Midbrain (tissue), 1 donor: Measurements from ENCODE around the gene ALDH16A1.

Experiments used
- DNase-seq: peaks from one replicate; lab custom pipeline; 2025; lab: John Stamatoyannopoulos, UW

ALDH16A1 gene

DNA sequence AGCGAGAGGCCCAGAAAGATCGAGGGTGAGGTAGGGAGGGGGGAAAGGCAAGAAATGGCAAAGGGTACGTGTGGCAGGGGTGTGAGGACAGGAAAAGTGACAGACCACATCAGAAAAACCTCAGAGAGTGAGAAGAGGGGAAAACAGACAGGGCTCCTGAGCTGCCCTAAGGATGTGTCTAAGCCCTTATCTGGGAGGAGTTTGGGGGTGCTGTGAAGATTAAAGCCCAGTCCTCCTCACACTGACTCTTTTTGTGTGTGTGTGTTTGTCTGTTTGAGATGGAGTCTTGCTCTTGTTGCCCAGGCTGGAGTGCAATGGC is 29.1 kb upstream of the ALDH16A1 start:
- DNase-seq = no peak

DNA sequence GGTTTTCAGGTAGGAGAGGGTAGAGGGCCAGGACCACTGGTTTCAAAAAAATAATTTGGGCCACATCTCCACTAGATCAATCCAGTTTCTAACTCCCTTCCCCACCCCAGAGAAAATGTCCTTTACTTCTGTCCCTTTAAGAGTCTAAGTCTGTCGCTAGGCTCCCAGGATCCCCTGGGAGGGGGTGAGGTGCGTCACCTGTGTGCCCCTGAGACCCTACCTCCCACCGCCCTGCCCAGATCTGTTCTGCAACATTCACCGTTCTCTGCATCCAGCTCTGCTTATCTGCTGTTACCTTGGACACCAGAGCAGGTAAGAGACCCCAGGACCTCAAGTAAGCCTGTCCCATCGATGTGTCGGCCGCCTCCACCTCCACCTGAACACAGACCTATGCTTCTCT is 27.8 kb upstream of the ALDH16A1 start, which contains the start of gene GFY:
TSS of gene GFY (plus strand) at position 211 of the 400 bp plus-strand sequence. CDS start 1,043 bp downstream, outside the sequence.
- DNase-seq = no peak

DNA sequence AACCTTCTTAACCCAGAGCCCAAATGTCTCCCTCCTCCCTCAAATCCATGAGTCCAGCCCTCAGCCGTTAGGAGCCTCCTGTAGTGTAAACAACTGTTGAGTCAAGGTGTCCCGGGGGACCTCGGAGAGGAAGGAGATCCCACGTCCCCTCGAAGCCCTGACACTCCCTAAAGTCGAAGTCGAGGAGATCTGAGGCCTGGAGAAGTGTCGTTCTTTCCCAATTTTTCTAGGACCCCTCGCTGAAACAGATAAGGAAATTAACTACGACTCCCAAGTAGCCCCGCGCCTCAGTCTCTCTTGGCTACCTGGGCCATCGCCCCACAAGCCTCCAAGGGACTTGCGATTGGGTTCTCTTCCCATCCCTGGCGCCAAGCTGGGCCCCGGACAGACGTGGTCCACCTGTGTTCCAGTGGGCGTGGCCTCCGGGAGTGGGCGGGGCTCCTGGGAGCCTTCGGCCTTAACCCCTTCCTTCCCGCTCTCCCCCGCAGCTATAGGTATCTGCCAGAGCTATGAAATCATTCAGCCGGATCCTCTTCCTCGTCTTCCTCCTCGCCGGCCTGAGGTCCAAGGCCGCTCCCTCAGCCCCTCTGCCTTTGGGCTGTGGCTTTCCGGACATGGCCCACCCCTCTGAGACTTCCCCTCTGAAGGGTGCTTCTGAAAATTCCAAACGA is 27.0 kb upstream of the ALDH16A1 start:
- DNase-seq = no peak

DNA sequence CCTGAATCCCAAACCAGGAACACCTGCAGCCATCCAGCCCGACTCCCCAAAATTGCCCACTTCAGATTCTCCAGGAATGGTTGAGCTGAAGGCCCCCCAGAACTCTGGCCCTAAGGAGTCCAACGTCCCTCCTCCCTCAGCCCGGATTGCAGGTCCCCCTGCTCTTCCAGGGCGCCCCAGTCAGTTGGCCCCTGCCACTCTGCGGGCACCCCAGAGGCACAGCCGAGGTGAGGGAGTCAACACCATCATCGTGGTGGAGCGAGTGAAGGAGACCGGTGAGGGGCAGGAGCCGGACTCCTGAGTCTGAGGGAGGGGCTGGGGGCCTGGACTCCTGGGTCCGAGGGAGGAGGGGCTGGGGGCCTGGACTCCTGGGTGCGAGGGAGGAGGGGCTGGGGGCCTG is 25.7 kb upstream of the ALDH16A1 start:
- no peak for DNase-seq

DNA sequence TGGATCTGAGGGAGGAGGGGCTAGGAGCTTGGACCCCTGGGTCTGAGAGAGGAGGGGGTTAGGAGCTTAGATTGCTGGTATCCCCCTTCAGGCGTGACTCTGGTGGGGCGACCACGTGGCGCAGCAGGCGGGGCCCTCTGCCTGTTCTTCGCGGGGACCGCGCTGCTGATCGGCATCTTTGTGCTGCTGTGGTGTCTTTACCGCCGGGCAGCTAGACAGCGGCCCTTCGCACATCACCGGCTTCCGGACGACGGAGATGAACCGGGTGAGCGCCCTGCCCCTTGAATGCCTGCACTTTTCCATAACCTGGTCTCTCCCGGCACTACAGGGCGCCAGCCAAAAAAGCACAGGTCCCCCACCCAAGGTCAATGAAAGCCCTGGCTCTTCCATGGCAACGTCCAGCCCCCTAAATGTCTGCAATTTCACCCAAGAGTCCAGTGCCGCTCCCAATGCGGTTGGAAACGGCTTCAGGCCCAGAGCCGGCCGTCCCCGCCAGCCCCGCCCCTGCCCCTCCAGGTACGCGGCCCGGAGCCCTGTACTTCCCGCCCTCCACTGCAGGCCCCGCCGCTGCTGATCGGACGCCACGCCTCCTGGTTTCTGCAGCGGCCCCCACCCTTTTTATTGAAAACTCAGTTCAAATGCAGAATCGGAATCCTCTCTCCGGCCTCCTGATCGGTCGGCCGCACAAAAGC is 25.0 kb upstream of the ALDH16A1 start:
- no peak for DNase-seq

DNA sequence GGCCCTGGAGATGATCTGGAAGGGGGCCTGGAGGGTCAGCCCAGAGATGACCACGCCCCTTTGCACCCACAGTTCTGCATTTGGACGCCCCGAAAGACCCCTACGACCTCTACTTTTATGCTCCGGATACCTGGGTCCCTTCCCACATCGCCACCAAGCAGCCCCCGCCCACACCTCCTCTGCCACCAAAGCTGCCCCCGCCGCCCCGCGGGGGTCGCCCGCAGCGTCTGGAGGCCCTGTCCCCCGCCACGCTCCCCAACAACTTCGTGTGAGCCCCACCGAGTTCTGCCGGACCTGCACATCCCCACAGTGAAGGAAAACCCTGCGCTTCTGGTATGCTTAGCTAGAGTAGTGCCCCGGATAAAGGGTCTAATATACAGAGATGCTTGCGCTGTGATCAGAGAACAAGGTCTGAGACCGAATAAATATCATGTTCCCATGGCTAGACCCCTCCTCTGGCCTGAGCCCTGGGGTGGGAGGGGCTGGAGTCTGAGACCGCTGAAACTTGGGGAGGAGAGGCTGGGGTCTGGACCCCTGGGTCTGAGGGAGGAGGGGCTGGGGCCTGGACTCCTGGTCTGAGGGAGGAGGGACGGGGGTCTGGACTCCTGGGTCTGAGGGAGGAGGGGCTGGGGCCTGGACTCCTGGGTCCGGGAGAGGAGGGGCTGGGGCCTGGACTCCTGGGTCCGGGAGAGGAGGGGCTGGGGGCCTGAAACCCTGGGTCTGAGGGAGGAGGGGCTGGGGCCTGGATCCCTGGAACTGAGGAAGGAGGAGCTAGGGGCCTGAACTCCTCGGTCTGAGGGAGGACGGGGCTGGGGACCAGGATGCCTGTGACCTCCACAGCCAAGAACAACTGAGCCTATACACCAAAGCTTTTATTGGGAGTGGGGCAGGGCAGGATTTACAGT is 24.2 kb upstream of the ALDH16A1 start:
- no peak for DNase-seq

DNA sequence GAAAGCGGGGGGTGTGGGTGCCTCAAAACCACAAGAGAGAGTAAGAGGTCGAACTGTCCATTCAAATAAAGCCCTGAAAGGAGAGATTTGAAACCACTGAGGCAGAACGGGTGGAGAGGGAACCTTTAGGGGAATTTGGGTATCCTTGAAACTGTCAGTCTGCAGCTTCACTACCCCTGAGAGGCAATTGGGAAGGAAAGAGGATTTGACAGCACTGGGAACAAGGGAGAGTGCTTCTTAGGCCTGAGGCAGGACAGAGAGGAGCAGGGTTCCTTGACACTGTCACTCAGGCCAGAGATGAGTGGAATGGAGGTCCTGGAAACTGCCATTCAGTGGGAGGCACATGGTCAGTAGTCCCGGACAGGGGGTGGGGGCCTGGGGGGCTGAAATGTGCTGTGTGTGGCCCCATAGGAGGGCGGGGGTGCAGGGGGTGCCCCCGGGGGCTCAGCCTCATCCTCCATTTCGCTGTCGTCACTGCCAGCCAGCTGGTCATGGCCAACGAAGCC is 22.8 kb upstream of the ALDH16A1 start:
- DNase-seq = no peak

DNA sequence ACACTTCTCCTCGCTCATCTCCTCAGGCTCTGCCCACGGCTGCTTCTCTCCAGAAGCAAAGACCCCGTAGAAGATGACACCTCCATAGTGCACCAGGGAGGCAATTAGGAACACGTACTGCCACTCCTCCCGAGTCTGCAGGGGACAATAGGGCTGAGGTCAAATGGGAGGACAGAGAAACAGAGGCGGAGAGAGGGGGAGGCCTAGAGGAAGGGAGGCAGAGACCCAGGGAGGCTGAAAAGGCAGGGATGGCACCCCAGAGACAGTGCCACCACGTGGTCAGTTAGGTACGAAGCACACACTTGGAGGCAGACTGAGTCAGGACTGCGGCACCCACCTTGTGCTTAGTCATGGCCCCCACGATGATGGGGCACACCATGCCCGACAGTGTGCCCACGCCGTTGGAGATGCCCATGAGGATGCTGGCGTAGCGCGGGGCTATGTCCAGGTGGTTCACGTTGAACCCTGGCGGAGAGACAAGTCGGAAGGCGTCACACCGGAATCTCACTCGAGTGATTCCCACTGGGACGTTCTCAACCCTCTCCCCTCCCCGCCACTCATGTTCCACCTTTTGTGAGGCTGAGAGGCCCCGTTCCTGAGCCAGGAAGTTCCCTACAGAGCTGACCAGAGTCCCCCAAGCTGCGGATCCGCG is 22.2 kb upstream of the ALDH16A1 start:
- DNase-seq = no peak

DNA sequence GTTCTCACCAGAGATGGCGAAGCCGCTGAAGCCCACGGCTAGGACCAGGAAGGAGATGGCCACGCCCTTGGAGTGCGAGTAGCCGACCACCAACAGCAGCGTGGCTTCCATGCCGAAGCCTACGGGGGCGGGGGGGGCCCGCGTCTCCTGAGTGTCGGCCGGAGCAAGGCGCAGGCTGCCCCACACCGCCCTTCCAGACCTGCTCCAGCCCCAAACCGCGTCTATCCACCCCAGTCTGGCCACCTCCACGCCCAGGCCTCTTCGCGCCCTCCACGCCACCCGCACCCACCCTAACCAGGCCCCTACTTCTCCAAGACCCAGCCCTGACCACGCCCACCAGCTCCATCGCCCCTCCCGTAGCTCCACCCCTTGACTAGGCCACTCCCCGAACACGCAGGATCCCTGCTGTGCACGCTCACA is 21.7 kb upstream of the ALDH16A1 start:
- DNase-seq = no peak

DNA sequence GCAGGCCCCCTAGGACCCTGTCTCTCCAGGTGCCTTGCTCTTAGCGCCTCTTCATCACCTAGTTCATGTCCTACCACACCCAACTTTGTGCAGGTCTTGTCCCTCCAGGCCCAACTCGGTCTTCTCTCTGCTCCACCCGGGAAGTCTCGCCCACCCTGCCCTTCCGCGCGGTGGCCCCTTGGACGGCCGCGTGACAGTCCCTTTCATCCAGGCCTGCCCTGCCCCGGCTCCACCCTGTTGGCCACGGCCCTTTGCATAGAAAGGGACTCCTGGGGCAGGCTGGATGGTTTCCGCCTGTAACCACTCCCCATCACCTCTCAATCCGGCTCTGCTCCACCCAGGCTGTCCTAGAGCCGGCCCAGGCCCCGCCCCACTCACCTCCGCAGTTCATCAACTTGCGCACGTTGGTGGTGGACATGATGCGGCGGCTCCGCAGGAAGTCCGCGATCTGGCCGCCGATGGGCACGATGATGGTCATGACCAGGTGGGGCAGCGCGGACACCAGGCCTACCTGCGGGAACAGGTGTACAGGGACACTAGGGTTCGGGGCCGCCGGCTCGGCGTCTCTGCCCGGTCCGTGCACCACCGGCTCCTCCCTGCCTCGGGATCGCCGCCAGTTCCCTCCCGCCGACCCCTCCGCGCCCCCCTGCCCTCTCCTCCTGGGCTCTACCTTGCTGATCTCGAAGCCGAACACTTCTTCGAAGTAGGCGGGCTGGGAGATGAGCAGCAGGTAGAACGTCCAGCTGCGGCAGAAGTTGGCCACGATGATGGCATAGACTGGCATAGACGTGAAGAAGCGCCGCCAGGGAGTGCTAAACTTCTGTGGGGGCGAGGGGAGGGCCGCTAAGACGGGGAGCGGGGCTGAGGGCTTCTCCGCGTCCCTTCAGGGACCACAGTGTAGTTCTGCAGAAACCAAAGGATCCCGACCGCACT is 20.6 kb upstream of the ALDH16A1 start:
- no peak for DNase-seq

DNA sequence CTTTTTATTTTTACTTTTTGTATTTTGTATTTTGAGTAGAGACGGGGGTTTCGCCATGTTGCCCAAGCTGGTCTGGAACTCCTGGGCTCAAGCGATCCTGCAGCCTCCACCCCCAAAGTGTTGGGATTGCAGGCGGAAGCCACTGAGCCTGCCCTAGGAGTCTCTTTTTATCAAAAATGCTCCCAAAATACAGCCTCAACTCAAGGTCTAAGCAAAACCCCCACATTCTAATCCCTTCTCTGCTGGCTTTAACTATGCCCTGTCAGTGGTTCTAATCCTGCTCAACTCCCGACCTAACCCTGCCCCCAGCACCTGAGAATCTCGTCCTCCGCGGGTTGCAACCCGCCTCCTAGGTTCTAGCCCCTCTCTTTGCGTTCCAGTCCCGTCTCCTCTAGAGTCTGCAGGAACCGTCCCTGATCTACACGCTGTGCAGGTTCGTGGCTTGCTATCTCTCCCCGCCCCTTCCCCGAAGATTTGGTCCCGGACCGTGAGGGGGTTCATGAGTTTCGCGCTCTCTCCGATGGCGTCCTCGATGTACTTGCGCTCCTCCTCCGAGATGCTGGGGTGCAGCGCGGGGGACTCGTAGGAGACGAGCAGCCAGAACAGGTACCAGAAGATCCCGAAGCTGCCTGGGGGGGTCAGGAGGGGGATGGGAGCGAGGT is 19.7 kb upstream of the ALDH16A1 start:
- DNase-seq = no peak

DNA sequence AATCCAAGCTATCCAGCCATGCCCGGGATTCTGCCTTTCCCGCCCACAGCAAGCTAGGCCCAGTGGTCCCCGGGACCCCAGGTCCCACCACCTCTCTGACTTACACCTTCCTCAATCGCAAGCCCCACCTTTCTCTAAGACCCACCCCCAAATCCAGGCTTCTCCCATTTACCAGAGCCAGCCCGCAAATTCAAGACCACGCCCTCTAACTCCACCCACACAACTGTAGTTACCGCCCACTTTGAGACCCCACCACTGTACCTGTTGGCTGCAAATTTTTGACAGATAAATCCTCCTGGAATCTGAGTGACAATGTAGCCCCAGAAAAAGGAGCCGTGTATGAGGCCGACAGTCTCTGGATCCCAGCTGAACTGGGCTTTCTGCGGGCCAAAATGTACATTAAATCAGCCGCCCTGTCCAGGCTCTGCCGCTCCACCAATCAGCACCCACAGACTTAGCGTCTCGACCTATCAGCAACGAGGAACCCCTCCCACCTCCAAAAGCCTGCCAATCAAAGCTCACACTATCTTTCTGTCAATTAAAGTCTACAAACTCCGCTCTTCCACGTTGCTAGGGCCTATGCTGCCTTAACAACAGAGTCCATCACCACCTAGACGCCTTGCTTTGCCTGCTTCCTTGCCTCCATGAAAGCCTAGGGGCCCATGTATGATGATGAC is 18.0 kb upstream of the ALDH16A1 start:
- DNase-seq = no peak

DNA sequence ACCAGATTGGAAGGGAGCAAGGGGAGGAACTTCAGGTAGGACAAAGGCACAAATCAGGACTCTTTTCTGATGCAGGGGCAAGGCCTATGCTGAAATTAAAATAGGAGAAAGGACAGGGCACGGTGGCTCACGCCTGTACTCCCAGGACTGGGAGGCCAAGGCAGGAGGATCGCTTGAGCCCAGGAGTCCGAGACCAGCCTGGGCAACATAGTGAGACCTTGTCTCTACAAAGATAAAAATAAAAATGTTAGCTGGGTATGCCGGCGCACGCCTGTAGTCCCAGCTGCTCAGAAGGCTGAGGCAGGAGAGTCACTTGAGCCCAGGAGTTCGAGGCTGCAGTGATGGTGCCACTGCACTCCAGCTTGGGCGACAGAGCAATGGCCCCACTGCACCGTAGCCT is 17.4 kb upstream of the ALDH16A1 start:
- no peak for DNase-seq

DNA sequence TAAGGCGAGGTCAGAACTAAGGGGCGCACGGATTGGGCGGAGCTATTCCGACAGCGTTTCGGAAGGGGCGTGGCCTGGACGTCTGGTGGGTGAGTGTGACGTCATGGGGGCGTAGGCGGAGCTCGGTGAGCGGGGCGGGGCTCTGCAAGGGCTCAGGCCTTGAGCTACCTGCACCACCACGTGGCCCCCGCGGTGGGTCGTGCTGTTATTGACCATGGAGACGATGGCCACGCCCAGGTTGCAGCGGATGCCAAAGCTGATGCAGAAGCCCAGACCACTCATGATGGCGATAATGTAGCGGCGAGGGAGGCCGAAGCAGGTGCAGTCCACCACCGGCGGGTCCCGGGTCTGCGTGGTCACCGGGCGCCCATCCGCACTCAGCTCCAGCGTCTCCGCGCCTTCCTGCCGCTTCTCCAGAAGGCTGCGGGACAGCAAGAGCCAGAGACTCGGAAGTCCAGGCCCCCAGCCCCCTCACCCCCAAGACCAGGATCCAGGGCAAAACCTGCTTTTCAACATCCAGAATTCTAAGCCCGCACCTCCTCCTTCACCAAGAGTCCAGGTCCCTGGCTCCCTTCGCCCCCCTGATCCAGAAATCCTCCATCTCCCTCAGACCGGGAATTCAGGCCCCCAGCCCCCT is 16.5 kb upstream of the ALDH16A1 start:
- DNase-seq = no peak

DNA sequence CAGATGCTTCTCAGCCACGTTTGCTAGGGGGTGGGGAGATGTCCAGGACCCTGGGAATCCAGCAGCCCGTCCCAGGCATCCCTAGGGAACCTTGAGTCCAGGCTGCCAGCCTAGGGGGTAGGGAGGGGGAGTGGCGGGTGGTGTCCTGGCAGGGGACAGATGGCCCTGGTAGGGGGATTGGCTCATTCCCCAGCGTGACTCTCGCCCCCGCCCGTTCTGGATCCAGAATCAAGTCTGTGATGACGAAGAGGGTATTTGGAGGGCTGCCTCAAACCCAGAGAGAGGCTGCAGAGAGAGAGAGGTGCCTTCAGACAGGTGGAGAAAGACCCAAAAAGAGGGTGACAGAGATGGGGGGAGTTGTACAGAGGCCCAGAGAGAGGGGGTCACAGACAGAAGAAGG is 15.8 kb upstream of the ALDH16A1 start:
- no peak for DNase-seq

DNA sequence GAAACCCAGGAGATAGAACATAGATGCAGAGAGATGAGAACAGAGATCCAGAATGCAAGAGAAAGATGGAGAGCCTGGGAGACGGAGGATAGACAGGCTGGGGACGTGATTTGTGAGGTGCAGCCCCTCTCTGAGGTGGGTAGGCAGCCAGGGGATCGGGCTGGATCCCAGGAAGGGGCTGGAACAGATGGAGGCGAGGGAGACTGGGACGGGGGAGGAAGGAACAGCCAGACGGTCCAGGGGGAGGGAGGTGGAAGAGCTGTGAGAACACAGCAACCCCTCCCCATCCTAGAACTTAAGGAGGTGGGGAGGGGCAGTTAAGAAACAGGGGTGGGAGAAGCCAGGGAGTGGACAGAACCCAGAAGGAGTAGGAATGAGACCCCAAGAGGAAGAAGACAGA is 14.8 kb upstream of the ALDH16A1 start:
- no peak for DNase-seq

DNA sequence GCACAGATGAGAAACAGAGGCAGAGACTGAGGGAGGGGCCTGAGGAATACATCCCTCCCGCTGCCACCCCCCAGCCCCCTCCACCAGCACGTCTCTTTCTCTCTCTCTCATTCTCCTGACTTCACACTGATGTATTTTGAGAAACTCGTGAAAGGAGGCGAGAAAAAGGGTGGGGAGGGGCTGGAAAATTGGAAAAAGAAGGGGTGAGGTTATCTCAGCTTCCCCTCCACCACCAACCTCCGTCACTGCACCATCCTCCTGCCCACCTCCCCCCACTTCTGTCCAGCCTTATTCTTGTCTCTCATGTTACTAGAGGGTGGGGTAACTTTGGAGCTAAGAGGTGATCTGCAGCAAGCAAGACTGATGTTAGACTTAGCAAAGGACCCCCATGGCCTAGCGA is 13.2 kb upstream of the ALDH16A1 start:
- no peak for DNase-seq

DNA sequence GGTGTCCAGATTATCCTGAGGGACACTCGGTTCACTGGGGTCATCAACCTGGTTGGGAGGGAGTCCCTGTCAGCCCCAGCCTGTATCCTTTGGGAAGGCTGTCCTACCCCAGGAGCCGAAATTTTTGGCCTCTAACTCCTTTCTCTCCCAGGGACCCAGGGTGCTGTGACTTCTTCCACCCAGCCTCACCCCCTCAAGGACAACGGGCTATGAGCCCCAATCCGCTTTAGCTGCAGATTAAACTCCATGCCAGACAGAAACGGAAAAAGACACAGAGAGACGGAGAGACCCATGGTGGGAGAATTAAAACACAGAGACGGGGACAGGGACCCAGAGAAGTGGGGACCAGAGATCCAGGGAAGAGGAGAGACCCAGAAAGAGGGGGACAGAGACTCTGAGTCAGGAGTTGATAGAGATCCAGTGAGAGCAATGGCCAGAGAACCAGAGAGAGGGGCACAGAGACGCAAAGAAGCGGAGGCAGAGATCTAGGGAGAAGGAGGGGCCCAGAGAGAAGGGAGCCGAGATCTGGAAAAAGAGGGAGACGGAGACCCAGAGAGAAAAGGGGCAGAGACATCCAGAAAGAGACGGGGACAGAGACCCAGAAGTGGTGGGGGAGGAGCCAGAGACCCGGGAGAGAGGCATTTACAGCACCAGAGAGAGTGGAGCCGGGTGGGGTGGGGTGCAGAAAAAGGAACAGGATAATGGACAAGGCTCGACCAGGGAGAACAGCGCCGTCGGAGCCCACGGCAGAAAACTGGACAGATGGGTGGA is 12.4 kb upstream of the ALDH16A1 start:
- no peak for DNase-seq
